ENCODE results near the gene WNT5B.
"Not testable (repeated sequence)": the region's sequence is repeated elsewhere in the genome, so short reads cannot be mapped to it uniquely, and the experiment has no call there.

Gene WNT5B

GRCh38 chr12:1602706-1603105 lies 26.3 kb upstream of the WNT5B start:
- DNase-seq: not testable (repeated sequence)

- DNase-seq: no peak
These were observed 25.6 kb upstream of the WNT5B start for GRCh38 chr12:1603269-1603993.

GRCh38 chr12:1604464-1604863 lies 24.6 kb upstream of the WNT5B start:
- DNase-seq: no peak

GRCh38 chr12:1605129-1606020 lies 23.7 kb upstream of the WNT5B start:
- DNase-seq: peak; percentile 20 to 58

- no peak for DNase-seq
These were observed 22.9 kb upstream of the WNT5B start for GRCh38 chr12:1606021-1606622.

GRCh38 chr12:1607940-1608712 lies 20.9 kb upstream of the WNT5B start:
- no peak for DNase-seq

- DNase-seq: no peak
These were observed 20.3 kb upstream of the WNT5B start for GRCh38 chr12:1608713-1609119.

- DNase-seq: no peak
These were observed 18.9 kb upstream of the WNT5B start for GRCh38 chr12:1610072-1610643.

GRCh38 chr12:1611803-1612572 lies 17.0 kb upstream of the WNT5B start:
- no peak for DNase-seq

GRCh38 chr12:1613860-1614259 lies 15.2 kb upstream of the WNT5B start:
- no peak for DNase-seq

- DNase-seq: no peak
These were observed 14.7 kb upstream of the WNT5B start for GRCh38 chr12:1614360-1614759.

GRCh38 chr12:1616233-1617066 lies 12.6 kb upstream of the WNT5B start:
- no peak for DNase-seq

- DNase-seq: no peak
These were observed 10.5 kb upstream of the WNT5B start for GRCh38 chr12:1618489-1618888.

GRCh38 chr12:1619159-1619558 lies 9.9 kb upstream of the WNT5B start:
- DNase-seq: no peak

- DNase-seq: no peak
These were observed 9.4 kb upstream of the WNT5B start for GRCh38 chr12:1619587-1619986.

- DNase-seq: no peak
These were observed 8.9 kb upstream of the WNT5B start for GRCh38 chr12:1620092-1620491.

GRCh38 chr12:1622406-1622805 lies 6.6 kb upstream of the WNT5B start:
- DNase-seq: no peak

- DNase-seq: peak; percentile 68 to 72
These were observed 504 bp downstream of the WNT5B start for GRCh38 chr12:1629338-1630132.

- DNase-seq: peak; percentile 68 to 72
These were observed 1.2 kb downstream of the WNT5B start for GRCh38 chr12:1630133-1630826.
